ENCODE results near the gene ITLN1.
"Not testable (repeated sequence)": the region's sequence is repeated elsewhere in the genome, so short reads cannot be mapped to it uniquely, and the experiment has no call there.

Gene ITLN1

DNA sequence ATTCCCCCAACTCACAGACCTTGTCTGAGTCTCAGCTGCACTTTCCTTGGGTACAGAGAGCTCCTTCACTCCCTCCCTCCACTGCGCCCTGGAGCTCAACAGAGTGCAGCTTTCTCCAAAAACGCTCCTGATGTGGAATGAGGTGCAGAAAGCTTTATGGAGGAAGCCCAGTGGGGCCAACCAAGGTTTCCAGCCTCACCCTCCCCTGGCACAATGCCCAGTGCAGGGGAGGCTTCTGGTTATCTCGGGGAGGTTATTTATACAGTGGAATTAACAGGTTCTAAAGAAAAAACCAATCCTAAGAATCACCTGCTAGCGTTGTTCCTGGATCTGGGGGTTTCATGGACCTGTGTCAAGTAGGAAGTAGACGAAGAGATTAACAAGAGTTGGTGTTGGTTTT lies at the start of gene ITLN1:
Gene ITLN1 (minus strand): TSS at position 139 of the 400 bp plus-strand sequence. CDS start 303 bp downstream, outside the sequence.
- DNase-seq = no peak

- DNase-seq = not testable (repeated sequence)
Observed at GRCh38 chr1:160933305-160933704, 48.3 kb upstream of the ITLN1 start.

DNA sequence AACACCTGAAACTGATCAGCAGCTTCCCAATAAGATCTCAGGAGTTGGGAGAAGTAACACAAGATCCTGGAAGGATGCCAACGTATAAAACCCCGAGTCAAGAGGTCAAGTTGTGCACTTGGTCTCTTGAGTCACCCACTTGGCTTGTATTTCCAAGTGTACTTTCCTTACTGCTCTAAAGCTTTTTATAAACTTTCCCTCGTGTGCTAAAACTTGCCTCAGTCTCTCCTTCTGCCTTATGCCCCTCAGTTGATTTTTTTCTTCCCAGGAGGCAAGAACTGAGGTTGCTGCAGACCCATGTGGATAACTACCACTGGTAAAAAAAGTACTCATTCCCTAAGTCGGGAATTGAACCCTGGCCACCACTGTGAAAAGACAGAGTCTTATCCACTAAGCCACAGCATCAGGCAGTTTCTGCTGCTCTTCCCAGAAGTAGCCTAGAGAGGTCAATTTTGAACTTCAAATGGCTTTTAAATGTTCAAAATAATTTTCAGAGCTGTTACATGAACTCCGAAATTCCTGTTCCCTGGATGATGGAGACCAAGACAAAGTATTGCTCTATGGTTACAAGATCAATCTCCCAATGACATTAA lies 40.8 kb upstream of the ITLN1 start:
- DNase-seq = no peak

GRCh38 chr1:160924791-160925651 lies 40.0 kb upstream of the ITLN1 start:
- DNase-seq = no peak

DNA sequence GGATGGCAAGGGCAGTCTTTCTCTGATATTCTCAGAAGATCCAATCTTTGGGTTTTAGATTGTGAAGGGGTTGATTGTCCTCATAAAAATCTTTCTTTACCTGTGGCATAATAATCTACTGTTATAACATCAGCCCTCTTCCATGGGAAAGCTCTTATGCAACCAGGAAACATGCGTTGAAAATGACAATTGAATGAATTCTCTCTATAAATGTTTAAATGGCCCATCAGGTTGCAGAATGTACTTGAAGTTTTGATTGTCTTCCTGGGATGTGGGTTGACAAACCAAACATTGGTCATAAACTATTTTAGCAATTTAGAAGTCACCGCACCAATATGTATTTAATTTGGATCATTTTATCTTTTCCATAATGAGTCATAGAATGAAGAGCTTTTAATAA lies 31.7 kb upstream of the ITLN1 start:
- DNase-seq = no peak

DNA sequence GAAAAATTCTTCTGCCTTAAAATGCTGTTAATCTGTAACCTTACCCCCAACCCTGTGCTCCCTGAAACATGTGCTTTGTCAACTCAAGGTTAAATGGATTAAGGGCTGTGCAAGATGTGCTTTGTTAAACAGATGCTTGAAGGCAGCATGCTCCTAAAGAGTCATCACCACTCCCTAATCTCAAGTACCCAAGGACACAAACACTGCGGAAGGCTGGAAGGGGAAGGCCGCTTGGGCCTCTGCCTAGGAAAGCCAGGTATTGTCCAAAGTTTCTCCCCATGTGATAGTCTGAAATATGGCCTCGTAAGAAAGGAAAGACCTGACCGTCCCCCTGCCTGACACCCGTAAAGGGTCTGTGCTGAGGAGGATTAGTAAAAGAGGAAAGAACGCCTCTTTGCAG lies 28.2 kb upstream of the ITLN1 start:
- DNase-seq = not testable (repeated sequence)

- no peak for DNase-seq
Observed at GRCh38 chr1:160911925-160912324, 26.9 kb upstream of the ITLN1 start.

GRCh38 chr1:160911441-160911840 lies 26.5 kb upstream of the ITLN1 start:
- DNase-seq = no peak

GRCh38 chr1:160910170-160910750 lies 25.3 kb upstream of the ITLN1 start:
- no peak for DNase-seq

GRCh38 chr1:160907976-160908375 lies 23.0 kb upstream of the ITLN1 start:
- DNase-seq = no peak

DNA sequence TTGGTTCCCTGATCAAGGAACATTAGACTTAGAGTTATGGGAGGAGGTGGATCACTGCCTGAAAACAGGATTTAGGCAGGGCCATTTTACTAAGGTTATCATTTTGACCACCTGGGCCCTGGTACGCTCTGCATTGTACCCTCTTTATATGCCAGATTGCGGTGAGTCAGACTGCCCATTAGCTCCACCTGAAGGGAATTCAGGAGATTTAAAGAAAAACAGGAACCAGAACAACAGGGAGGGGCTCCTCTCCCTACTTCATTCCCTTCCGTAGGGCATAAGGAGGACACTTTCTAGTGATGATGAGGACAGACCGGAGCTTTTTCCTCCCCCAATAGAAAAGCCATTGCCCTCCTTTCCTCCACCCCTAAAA lies 20.6 kb upstream of the ITLN1 start:
- DNase-seq = no peak

DNA sequence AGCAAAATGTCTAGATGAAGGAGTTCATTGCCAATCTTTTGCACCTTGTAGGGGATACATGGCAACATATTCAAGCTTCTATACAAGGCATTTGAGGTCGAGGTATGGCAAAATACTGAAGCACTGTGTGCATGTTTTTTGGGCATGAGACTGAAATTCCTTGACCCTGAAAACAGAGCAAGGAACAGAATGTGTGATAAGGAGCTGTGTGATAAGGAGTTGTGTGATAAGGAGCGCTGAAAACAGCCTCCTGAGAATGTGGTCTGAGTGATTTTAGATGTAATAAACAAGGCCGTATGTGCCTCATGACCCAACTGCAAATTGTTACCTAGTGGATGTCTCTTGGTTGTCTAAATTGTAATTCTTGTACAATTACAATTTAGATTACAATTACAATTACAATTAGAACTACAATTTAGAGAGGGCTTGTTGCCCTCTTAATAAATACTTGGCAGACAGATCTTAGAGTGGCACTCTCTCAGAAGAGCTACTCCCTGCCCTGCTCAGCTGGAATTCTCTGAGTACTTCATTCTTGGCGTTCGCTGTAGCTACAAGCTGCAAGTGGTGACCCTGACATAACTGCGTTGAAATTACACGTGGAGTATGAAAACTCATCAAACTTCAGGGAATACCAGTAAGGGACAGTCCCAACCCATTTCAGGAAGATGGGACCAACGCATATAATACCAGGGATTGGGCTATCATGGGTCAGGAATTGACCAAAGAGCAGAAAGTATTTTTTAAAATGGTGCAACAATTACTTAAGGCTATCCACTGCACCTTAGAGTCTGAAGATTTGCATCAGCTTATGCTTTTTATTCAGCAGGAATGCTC lies 20.0 kb upstream of the ITLN1 start:
- DNase-seq = no peak

- DNase-seq = not testable (repeated sequence)
Observed at GRCh38 chr1:160902251-160902650, 17.3 kb upstream of the ITLN1 start.

DNA sequence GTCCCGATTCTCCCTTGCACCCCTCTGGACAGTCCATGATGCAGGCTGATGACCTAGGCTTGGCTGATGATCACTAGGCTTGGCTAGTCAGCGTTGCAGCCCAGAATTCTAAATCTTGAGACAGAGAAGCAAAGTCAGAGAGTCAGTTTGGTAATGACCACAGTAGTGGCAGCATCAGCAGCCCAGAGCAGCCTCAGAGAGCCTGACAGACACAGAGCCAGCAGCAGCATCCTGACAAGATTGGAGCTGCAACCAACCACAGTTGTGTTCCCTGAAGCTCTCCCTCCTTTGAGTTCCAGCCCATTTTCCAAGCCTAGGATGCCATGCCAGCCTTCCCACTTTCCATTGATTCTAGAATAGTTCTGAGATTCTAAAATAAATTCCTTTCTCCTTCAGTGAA lies 16.8 kb upstream of the ITLN1 start:
- DNase-seq = no peak

- DNase-seq = not testable (repeated sequence)
Observed at GRCh38 chr1:160900683-160901082, 15.7 kb upstream of the ITLN1 start.

DNA sequence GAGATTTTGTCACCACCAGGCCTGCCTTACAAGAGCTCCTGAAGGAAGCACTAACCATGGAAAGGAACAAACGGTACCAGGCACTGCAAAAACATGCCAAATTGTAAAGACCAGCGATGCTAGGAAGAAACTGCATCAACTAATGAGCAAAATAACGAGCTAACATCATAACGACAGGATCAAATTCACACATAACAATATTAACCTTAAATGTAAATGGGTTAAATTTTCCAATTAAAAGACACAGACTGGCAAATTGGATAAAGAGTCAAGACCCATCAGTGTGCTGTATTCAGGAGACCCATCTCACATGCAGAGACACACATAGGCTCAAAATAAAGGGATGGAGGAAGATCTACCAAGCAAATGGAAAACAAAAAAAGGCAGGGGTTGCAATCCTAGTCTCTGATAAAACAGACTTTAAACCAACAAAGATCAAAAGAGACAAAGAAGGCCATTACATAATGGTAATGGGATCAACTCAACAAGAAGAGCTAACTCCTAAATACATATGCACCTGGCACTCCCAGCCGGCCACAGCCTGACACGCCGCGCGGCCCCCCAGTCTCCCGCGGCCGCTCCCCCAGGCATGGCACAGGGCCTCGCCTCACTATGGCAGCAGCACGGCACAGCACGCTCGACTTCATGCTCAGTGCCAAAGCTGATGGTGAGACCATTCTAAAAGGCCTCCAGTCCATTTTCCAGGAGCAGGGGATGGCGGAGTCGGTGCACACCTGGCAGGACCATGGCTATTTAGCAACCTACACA lies 9.6 kb upstream of the ITLN1 start:
- not testable (repeated sequence) for DNase-seq

DNA sequence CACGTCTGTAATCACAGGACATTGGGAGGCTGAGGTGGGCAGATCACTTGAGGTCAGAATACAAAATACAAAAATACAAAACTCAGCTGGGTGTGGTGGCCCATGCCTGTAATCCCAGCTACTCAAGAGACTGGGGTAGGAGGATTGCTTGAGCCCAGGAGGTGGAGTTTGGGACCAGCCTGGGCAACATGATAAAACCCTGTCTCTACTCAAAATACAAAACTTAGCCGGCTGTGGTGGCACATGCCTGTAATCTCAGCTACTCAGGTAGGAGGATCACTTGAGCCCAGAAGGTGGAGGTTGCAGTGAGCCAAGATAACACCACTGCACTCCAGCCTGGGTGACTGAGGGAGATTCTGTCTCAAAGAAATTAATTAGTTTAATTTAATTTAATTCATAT lies 6.5 kb upstream of the ITLN1 start:
- no peak for DNase-seq

DNA sequence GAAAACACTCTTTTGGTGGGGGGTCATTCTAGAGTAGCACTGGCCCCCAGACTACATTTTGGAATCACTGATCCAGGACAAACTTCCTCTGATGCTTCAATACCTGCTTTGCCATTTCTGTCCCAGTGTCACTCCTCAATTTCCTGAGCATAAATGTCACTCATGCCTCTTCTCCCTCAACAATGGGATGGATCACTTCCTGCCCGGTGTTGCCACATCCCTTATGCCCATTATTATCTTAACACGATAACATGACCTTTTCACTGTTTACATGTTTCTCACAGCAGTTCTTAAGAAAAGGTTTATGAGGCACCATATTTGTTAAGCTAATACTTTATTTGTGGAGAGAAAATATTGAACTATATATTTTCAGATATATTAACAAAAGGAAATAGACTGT lies 3.9 kb upstream of the ITLN1 start:
- no peak for DNase-seq

DNA sequence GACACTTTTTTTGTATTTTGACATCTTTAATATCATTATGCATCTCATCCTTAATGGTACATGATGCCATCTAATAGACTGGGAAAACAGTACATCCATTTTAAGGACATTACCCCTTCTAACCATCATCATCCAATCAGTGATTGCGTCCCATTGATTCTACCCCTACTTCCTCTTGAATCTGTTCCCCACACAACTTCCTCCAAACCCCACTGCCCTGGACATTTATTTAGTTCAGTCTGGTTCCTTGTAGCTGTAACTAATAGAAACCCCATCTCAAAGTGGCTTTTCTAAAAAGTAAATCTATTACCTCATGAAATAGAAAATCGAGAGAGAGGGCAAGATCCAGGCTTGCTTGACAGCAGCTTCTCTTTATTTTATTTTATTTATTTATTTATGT lies 2.1 kb upstream of the ITLN1 start:
- no peak for DNase-seq

GRCh38 chr1:160884579-160884978 lies 401 bp downstream of the ITLN1 start:
- no peak for DNase-seq

DNA sequence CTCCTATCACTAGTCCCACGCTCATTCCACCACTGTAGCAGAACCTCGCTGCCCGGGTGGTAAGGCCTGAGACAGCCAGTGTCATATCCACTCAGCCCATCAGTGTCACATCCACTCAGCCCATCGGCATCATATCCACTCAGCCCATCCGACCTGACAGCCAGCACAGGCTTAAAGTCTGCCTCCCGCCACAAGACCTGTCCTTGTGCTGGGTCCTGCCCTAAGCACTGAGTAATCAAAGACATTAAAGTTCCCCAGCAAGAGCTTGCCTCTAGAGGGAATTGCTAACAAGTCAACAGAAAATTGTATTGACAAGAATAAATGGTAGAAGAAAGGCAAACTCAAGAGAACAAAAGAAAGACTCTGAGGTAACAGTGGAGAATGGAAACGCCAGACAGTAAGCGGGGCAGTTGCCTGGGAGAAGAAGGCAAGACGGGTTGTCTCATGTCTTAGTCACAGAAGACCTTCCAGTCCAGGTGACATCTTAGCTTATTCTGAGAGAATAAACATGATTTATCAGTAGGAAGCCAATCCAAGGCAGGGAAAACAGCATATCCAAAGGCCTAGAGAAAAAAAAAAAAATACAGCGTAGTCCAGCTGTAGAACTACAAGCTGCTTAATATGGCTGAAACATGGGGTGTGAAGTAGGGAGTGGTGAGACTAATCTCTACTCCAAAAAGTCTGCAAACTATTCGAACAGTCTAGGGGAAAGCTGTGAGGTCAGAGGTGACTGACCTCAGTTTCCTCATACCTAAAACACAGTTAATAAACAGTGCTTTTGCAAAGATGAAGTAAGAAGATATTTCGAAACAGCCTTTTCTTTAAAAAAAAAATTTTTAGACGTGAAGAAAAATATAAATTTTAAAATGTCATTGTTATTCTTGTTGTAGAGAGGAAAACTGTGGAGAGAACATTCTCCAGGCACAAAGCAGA lies 1.1 kb downstream of the ITLN1 start:
- no peak for DNase-seq

Data from activated T-cell treated with anti-CD3 and anti-CD28 coated beads, Interleukin-2, amount 50 U/mL, for 48 hours (primary cell).